RWPE1 (cell line): Measurements from ENCODE around the gene EIF3L.
A peak's percentile ranks its signal among the peaks of the same experiment; 100 is the strongest.

Experiments used
- CTCF ChIA-PET: fragments of 350-600 bp; sonication (Branson Sonifier 250); formaldehyde crosslinking; extraction: SDS; loops from one replicate; lab custom pipeline; 2021; lab: Yijun Ruan, JAX
- POLR2A ChIA-PET: fragments of 400-600 bp; formaldehyde crosslinking; extraction: SDS; loops from one replicate; lab custom pipeline; 2020; ENCODE audit warnings: antibody characterized with exemption; ENCODE audit not compliant: low non-redundant PET; lab: Yijun Ruan, JAX
- DNase-seq: peaks from one replicate; pipeline ENCODE4 v3.0.0; 2012; ENCODE audit warnings: low spot score
- H3K27ac ChIP-seq: fragments of 450-650 bp; 2 replicates; pipeline ENCODE4 v1.5.1; 2017
- CTCF ChIP-seq: fragments of 450-650 bp; conservative IDR thresholded peaks from 2 replicates; pipeline ENCODE4 v1.5.1; 2017; ENCODE audit warnings: low read depth, mild to moderate bottlenecking

Gene EIF3L

GRCh38 chr22:37925330-37925729 lies 76.1 kb downstream of the EIF3L start:
- DNase-seq: no peak
- H3K27ac ChIP-seq: peak overlapping the region; percentile 82
- ChIA-PET CTCF (interaction anchor here (0.7 kb wide), 1 partner anchor 9 kb away, joined by 3 read pairs; no protein-coding TSS in a partner anchor), POLR2A (no interaction called here)
- no peak for TF ChIP-seq CTCF

GRCh38 chr22:37925767-37926166 lies 76.5 kb downstream of the EIF3L start:
- POLR2A ChIA-PET: no interaction called here
- peak overlapping the region; percentile 82 for H3K27ac ChIP-seq
- DNase-seq: no peak
- no peak for TF ChIP-seq CTCF
- CTCF ChIA-PET: no interaction called here

GRCh38 chr22:37926358-37926757 lies 77.1 kb downstream of the EIF3L start:
- CTCF ChIA-PET: interaction anchor here (0.7 kb wide), 1 partner anchor 39 kb away, joined by 4 read pairs; no protein-coding TSS in a partner anchor
- POLR2A ChIA-PET: interaction anchor here (0.6 kb wide), 1 partner anchor 361 kb away, joined by 7 read pairs; no protein-coding TSS in a partner anchor
- H3K27ac ChIP-seq: peak overlapping the region; percentile 82
- no peak for TF ChIP-seq CTCF
- DNase-seq: no peak

- peak overlapping the region; percentile 82 for H3K27ac ChIP-seq
- ChIA-PET POLR2A (interaction anchor here (0.6 to 1.0 kb wide), 2 partner anchors 11 to 362 kb away, joined by 3 to 7 read pairs; no protein-coding TSS in a partner anchor), CTCF (interaction anchor here (0.7 kb wide), 1 partner anchor 40 kb away, joined by 4 read pairs; no protein-coding TSS in a partner anchor)
- DNase-seq: no peak
- no peak for TF ChIP-seq CTCF
These were observed 77.8 kb downstream of the EIF3L start for GRCh38 chr22:37926771-37927636.

- DNase-seq: no peak
- H3K27ac ChIP-seq: peak overlapping the region; percentile 82
- no peak for TF ChIP-seq CTCF
- ChIA-PET CTCF (no interaction called here), POLR2A (interaction anchor here (1.0 kb wide), 1 partner anchor 12 kb away, joined by 3 read pairs; no protein-coding TSS in a partner anchor)
These were observed 78.4 kb downstream of the EIF3L start for GRCh38 chr22:37927637-37927936.

GRCh38 chr22:37929390-37929789 lies 80.2 kb downstream of the EIF3L start:
- CTCF ChIA-PET: no interaction called here
- TF ChIP-seq CTCF: no peak
- no peak for DNase-seq
- POLR2A ChIA-PET: no interaction called here
- peak overlapping the region; percentile 82 for H3K27ac ChIP-seq
